ENCODE data around the gene TMPRSS3.

The TMPRSS3 gene

DNA sequence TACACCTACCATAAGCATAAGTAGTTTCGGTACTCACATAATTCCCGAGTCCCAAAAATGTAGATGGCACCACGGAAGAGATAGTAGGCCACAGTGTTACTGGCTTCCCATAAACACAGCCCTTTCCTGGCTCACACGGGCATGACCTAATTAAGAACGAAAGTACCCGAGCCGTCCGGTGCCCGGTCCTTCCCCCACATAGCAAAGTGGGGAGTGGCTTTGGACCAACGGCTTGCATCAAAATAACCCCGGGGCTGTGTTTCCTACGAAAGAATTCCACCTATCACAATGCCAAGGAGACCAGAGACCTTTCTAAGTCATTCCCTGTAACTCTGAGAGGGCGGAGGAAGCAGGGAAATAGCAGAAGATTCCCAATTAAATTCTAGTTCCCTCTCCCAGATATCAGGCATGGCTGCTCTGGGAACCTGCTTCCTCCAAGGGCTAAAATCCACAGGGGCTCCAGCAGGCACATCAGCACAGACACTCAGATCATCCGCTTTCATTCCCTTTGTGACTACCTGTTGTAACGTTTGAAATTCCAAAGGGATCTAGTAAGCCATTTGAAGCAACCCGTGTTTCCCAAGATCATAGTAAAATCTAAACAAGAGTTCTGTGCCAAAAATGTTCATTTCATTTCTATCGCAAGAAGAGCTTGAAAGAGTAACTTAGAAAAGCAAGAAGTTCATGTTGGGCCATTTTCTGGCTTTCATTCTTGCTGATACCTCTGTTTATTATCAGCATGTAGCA is at the start of gene TMPRSS3:
Gene TMPRSS3, minus strand, starts transcription at position 148 of the 747 bp plus-strand sequence. CDS start 635 bp downstream, outside the sequence.
- no peak for DNase-seq

DNA sequence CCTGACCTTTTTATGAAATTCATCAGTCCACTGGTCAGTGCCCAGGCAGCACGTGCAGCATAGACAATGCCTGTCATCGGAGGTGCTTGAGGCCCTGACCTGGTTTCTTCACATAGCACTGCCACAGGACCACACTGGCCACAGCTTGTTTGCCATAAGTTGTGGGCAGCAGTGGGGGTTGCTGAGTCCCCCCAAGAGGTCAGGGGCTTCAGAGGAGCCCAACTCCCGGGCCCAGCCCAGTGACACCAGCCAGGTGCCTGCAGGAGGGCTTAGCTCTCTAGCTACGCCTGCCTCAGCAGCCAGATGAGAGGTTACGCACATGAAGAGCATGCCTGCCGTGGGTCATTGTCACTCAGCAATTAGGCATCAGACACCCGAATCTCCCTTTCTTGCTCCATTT is 49.5 kb upstream of the TMPRSS3 start:
- no peak for DNase-seq

DNA sequence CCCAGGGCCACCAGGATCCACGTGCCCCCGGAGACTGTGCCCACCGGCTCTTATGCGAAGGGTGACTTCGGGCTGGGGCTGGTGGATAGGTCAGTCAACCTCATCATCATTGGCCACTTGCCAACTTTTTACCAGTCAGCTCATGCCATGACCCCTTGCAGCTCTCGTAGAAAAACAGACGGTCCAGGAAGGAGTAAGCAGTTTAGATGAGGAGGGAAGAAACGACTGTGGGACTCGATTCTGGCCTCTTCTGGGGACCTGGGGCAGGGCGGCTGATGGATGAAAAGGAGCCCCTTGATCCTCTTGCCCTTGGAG is 48.9 kb upstream of the TMPRSS3 start:
- DNase-seq, result no peak

DNA sequence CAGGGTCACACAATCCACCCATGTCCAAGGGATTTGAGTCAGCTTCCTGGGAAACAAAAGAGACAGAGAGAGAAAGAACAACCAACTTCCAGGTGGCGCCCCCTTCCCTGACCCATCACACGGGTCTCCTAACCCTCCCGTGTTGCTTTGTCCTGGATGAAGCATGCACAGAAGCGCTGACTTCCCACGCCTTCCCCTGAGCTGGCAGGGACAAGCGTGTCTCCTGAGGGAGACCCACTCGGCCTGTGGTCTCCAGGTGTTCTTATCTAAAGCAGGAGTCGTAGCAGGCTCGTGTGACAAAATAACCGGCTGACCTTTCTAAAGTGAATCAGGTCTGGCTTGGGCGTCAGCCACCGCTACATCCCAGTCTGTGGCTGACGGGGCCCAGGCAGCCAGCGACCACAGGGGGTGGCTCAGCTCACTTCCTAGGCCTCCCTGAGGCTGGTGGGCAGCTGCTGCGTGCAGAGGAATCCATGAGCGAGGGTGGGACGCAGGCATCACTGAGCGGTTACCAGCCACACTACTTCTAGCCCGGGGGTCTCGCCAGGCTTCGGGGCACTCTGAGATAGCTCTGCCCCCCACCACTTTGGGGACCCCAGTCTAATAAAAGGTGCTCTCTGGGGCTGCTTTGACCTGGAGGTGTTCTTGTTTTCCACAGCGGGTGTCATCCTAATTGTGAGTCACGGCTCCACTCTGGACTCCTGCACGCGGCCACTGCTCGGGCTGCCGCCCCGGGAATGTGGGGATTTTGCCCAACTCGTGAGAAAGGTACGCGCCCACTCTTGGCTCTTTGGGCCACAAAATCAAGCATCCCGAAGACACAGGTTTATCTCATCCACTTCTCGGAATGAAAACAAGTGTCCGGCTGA is 48.3 kb upstream of the TMPRSS3 start:
- no peak for DNase-seq

DNA sequence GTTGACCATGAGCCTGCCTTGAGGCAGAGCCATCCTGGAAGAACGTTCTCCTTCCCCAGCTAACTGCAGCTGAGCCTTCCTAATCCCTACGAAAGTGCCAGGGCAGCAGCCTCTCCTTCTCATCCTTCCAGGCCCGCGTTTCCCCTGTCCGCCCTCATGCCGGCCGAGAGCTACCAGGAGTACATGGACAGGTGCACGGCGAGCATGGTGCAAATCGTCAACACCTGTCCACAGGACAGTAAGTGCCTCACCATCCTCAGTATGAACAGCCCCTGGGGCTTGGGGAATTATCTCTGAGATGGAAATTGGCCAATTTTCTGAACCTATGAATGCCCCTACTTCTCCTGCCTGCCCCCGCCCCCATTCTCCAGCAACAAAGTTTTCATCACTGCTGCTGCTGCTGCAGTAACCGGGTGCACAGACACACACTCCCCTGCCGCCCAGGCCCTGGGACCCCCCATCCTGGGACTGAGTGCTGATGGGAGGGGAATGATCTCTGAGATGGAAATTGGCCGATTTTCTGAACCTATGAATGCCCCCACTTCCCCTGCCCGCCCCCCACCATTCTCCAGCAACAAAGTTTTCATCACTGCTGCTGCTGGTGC is 47.4 kb upstream of the TMPRSS3 start:
- no peak for DNase-seq

DNA sequence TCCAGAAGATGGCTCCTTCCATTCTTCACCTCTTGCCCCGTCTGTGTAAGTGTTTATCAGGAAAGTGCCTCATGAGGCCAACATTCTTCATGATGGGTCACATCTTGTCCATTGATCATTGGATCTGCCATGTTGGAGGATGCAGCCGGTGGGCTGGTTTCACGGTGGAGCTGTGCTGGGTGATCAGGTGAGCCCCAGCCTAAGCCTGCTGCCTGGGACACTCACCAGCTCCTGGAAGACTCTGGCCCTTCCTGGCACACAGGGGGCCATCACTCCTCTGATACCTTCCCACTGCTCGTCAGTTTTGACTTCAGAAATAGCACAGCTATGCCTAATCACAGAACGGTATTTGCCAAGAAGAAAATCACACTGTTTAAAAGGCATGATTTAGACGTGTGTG is 46.1 kb upstream of the TMPRSS3 start:
- DNase-seq, result no peak

DNA sequence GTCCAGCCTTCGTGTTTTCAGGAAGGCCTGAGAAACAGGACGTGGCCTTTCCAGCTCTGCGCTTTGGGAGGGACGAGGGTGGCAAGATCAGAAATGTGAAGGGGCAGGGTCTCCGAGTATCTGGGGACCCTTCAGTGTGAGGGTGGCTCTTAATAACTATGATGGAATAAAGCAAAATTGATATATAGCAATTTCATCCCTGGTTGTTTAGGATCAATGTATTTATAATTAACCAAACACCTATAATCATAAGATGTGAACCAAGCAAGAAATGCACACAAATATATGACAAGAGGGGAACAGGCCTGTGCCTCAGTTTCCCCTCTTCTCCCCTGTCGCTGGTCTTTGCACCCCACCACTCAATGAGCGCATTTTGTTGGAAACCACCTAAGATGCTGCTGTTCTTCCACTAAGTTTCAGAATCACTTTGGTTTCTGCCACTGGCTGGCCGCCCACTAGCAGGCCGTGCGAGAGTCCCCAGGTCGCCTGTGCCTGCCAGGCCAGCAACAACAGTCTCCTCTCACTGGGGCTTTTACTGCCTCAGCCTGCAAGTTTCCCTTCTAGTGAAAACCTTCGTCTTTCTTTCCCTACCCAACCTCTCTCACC is 44.4 kb upstream of the TMPRSS3 start:
- no peak for DNase-seq

DNA sequence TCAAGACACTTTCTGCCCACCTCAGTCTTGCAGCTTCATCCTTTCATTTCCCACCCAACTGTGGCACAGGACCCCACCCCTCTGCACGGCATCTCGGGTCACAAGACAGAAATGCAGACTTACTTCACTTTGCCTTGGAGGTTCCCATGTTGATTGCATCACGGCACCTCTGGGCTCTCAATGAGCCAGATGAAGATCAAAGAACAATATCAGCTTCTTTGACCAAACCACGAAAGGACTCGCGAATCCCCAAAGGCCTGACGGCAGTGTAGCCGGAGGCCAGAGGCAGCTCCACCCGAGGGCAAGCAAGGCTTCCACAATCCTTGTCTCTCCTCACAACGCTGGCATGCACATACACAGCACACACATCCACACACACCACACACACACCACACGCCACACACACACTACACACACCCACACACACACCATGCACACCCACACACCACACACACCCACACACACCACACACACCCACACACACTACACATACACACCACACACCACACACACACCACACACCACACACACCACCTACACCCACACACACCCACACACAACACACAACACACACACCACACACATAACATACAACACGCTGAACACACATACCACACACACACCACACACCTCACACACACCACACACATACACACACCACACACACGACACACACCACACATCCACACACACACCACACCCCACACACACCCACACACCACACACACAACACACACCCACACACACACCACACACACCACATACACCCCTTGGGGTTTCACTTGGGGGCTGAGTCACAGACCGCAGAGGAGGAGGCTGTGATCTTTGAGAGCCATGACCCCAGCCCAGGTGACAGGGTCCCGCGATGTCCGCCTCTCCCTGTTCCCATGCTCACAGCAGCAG is 43.7 kb upstream of the TMPRSS3 start:
- no peak for DNase-seq

DNA sequence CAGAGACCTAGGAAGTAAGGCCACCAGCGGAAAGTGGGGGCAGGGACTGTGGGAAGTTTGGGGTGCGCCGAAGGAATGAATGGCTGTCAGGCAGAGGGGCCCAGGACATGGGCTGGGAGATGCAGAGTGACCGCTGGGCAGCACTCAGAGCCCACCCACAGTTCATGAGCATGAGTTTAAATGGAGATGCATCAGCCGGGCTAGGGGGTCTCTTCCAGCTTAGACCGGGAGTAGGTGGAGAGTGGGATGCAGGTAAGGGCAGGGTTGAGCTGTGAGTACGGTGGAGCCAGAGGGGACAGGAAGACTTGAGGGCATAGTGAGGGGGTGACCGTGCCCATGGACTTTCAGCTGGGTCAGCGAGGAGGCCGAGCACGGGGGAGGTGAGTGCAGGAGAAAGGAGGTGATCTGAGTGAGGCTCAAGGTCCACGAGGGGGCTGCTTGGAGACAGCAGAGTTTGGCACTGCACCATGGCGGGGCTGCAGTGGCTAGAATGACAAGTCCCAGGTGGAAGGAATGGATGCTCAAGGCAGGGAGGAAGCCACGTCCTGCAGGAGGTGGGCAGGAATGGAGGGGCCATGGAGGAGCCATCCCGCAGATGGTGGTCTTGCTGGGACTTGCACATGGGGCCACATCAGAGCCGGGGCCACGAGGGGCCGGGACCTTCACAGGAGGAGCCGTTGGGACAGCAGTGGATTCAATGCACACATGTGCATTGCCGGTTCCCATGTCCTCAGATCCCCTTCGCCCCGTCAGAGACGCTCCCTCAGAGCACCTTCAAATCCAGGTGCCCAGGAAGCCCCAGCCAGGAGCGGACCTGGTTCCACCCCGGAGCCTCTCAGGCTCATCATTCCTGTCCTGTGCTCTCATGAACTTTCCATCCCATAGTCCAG is 42.7 kb upstream of the TMPRSS3 start:
- DNase-seq, result no peak

DNA sequence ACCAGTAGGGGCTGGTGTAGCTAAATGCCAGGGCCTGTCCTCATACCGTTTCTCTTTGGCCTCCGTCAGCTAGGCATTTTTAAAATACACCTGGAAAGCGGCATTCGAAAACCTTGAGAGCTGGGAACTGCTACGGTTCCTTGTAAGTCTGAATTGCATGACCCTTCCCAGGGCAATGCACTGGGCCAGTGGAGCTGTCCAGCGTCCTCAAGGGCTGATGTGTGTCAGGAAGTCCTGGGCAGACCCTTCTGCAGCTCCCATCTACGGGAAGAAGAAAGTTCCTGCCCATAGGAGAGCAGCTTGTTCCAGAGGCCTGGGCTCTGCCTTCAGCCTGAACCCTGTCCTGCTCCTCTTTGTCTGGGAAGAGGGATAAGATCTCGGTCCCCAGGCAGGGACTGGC is 41.9 kb upstream of the TMPRSS3 start:
- DNase-seq, result no peak

DNA sequence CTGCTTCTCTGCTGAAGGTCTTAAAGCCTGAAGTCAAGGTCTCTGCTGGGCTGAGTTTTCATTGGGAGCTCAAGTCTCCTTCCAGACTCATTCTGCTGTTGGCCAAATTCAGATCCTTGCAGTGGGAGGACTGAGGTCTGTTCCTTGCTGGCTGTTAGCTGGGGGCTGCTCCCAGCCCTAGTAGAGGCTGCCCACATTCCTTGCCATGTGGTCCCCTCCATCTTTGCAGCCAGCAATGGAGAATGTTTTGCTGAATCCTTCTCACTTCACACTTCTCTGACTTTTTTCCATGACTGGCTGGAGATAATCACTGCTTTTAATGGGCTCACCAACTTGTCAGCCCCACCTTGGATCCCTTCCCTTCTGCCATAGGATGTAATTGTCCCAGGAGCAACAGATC is 41.1 kb upstream of the TMPRSS3 start:
- no peak for DNase-seq

DNA sequence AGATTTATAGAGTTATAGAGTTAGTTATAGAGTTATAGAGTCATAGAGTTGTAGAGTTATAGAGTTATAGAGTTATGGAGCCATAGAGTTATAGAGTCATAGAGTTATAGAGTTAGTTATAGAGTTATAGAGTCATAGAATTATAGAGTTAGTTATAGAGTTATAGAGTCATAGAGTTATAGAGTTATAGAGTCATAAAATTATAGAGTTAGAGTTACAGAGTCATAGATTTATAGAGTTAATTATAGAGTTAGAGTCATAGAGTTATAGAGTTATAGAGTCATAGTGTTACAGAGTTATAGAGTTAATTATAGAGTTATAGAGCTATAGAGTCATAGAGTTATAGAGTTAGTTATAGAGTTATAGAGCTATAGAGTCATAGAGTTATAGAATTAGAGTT is 40.0 kb upstream of the TMPRSS3 start:
- no peak for DNase-seq

DNA sequence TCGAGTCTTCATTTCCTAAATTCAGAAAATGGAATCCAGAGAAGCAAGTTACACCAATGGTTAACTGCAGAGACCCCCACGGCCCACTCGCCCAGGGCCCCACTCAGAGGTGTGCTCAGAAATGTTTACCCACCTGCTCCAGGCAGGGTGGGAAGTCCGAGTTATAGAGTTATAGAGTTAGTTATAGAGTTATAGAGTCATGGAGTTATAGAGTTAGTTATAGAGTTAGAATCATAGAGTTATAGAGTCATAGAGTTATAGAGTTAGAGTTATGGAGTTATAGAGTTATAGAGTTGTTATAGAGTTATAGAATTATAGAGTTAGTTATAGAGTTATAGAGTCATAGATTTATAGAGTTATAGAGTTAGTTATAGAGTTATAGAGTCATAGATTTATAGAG is 39.5 kb upstream of the TMPRSS3 start:
- DNase-seq, result no peak

DNA sequence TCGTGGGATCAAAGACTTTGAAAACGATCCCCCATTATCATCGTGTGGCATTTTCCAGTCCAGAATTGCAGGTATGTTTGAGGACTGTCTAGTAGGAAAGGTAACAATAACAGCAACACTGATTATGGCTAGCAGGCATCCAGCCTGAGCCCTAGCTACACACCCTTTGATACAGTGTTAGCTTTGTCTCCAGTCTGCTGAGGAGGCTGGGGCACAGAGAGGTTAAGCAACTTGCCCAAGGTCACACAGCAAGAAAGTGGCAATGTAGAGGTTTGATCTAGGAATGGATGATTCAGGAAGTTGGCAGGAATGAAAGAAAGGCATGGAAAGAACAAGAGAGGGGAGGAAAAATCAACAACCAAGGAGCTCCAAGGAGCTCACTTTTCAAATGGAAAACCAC is 39.0 kb upstream of the TMPRSS3 start:
- no peak for DNase-seq

DNA sequence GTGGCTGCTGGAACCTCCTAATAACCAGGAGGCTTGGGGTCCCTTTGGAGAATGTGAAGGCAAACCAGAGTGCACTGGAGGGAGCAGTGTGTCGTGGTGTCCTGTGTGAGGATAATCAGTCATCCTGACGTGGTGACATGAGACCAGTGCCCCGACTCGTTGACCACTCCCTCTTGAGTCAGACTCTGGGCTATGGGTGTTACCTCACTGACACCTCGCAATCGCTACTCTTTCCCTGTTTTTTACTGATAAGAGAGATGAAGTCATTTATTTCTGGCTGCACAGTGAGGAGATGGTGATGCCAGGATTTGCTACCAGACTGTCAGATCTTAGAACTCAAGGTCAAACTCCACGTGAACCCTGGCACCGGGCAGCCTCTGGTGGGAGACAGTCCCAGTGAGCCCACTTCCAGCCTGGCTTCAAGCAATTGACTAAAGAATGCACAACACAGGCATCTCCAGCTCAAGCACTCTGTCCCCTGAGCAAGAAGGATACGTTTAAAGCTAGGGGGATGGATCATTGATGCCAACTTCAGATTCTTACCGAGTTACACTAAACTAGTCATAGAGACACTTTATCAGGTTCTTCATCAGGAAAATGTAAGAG is 38.2 kb upstream of the TMPRSS3 start:
- DNase-seq, result no peak

DNA sequence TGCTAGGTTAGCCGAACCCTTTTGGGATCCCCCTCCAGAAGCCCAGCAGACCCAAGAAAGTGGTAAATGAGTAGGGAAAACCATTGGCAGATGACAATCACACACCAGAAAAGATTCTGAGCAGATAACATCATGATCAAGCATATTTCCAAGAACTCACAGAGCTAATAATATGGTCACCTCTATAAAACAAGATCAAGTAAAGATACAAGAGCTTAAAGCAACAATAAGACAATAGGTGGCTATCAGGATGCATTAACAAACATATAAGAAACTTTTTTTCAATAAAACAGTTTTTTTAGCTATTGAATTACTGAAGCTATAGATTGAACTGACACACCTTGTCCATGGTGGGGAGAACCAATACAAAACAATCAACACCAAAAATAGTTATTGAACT is 36.8 kb upstream of the TMPRSS3 start:
- DNase-seq, result no peak

DNA sequence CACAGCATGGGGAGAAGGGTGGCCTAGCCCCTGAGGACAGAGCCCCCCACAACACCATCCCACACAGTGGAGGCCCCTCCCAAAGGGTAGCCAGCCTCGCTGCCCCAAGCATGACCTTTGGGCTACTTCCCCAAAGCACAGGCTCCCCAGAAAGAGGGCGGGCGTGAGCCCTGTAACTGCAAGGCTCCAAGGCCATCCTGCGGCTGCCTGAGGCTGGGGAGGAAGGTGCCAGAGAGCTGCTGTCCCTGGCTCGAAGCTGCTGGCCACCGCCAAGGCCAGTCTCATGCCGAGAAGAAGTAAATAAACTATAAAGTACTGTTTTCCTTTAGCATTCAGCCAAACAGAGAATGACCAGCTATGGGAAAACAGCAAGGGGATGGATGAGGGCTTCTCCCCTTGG is 35.3 kb upstream of the TMPRSS3 start:
- DNase-seq, result no peak

DNA sequence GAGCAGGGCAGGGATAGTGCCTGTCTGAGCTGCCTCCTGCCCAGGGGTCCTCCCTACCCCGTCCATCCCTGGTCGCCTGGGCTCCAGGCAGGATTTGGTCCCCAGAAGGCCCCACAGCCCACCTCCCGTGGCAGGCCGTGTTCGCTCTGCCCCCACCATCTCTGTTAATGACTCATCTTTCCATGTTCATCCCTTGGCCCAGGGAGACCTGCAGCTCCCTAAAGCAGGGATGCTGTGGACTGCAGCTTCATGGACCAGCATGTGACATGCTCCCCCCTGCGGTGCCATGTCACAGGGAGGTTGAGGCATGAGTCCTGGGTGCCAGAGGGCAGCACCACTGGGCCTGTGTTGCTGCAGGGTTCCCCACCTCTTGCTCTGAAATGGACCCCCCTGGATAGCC is 34.7 kb upstream of the TMPRSS3 start:
- DNase-seq, result no peak

DNA sequence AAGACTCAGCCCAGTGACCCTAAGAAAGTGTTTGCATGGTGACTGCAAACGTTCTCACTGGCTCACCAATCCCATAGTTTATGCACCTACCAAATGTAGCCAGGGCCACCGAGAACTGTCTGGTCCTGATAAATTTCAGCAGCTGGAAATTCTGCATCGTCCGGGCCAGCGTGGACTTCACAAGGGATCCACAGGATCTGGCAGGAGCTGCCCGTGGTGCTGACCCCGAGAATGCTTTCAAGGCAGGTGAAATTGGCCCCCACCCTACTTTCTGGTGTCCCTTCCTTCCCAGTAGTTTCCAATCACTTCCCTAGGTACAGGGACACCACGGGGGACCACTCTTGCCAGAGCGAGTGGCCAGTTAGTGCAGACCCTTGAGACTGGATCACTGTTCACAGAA is 34.0 kb upstream of the TMPRSS3 start:
- no peak for DNase-seq

DNA sequence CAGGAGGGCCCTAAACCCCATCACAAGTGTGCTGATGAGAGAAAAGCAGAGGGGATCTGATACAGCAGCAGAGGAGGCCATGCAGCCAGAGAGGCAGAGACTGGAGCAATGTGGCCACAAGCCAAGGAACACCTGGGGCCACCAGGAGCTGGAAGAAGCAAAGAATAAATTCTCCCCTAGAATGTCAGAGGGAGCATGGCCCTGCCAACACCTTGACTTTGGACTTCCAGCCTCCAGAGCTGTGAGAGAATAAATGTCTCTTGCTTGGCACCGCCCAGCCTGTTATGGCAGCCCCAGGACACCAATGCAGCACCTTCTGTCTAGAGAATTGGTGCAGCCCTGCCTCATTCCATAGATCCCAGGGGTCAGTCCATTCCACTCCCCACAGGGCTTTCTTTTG is 33.2 kb upstream of the TMPRSS3 start:
- DNase-seq, result no peak

DNA sequence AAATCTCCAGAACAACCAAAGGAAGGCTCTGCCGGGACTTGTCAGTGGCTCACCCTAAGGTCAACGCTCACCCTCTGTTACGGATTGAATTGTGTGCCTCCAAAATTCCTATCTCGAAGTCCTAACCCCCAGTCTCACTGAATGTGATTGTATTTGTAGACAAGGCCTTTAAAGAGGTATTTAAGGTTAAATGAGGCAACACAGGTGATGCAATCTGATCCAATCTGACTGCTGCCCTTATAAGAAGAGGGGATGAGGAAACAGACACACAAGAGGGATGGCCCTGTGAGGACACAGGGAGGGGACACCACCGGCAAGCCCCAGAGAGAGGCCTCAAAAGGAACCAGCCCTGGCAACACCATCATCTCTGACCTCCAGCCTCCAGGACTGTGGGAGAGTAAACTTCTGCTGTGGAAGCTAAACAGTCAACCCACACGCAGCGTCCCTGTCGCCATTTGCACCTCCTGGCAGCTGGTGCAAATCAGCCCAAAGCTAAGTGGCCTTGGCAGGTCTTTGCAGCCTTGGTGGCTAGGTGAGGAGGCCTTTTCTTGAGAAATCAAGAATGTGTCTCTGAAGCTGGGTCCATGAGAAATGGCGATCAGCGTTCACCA is 32.1 kb upstream of the TMPRSS3 start:
- DNase-seq, result no peak

Data from T1000 (cell line).